ENCODE measurements around the gene GDPD5.

GDPD5 gene

GRCh38 chr11:75533896-75534258 lies 8.1 kb upstream of the GDPD5 start:
- no peak overlapping the region for H3K4me3 ChIP-seq (ENCODE audit: low read length)
- no peak for DNase-seq (ENCODE audit: low read depth)
- TF ChIP-seq, protein P1, sequence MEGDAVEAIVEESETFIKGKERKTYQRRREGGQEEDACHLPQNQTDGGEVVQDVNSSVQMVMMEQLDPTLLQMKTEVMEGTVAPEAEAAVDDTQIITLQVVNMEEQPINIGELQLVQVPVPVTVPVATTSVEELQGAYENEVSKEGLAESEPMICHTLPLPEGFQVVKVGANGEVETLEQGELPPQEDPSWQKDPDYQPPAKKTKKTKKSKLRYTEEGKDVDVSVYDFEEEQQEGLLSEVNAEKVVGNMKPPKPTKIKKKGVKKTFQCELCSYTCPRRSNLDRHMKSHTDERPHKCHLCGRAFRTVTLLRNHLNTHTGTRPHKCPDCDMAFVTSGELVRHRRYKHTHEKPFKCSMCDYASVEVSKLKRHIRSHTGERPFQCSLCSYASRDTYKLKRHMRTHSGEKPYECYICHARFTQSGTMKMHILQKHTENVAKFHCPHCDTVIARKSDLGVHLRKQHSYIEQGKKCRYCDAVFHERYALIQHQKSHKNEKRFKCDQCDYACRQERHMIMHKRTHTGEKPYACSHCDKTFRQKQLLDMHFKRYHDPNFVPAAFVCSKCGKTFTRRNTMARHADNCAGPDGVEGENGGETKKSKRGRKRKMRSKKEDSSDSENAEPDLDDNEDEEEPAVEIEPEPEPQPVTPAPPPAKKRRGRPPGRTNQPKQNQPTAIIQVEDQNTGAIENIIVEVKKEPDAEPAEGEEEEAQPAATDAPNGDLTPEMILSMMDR (conservative IDR thresholded peaks at IDR 0.05; ENCODE audit: low read length): no peak

GRCh38 chr11:75532200-75533048 lies 6.7 kb upstream of the GDPD5 start:
- DNase-seq (ENCODE audit: low read depth): peak; percentile 33
- no peak overlapping the region for H3K4me3 ChIP-seq (ENCODE audit: low read length)
- TF ChIP-seq, protein P1 (conservative IDR thresholded peaks at IDR 0.05; ENCODE audit: low read length): peak; percentile 95

DNA sequence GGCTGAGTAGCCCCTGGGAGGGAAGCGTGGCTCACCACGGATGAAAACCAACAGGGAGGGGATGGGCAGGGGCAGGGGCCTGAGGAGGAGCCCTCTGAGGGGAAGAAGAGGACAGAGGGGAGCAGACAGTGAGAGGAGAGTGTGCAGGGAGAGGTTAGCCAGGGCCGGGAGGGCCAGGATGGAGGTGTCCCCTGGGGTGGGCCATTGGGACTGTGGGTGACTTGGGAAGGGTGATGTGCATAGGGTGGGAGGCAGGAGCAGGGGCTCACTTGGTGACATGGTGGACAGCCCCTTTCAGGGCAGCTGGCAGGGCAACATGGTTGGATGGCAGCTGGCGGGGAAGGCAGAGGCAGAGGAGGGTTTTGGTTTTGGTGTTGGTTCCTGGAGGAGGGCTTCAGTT lies 5.6 kb upstream of the GDPD5 start:
- TF ChIP-seq, protein P1 (conservative IDR thresholded peaks at IDR 0.05; ENCODE audit: low read length): no peak
- H3K4me3 ChIP-seq (ENCODE audit: low read length): no peak overlapping the region
- DNase-seq (ENCODE audit: low read depth): no peak

GRCh38 chr11:75530577-75530976 lies 4.8 kb upstream of the GDPD5 start:
- DNase-seq (ENCODE audit: low read depth): no peak
- no peak overlapping the region for H3K4me3 ChIP-seq (ENCODE audit: low read length)
- TF ChIP-seq, protein P1 (conservative IDR thresholded peaks at IDR 0.05; ENCODE audit: low read length): no peak

GRCh38 chr11:75527938-75528735 lies 2.4 kb upstream of the GDPD5 start:
- DNase-seq (ENCODE audit: low read depth): no peak
- TF ChIP-seq, protein P1 (conservative IDR thresholded peaks at IDR 0.05; ENCODE audit: low read length): no peak
- no peak overlapping the region for H3K4me3 ChIP-seq (ENCODE audit: low read length)

- TF ChIP-seq, protein P1 (conservative IDR thresholded peaks at IDR 0.05; ENCODE audit: low read length): no peak
- no peak for DNase-seq (ENCODE audit: low read depth)
- no peak overlapping the region for H3K4me3 ChIP-seq (ENCODE audit: low read length)
Observed at GRCh38 chr11:75527130-75527529, 1.4 kb upstream of the GDPD5 start.

GRCh38 chr11:75526192-75526541 lies 426 bp upstream of the GDPD5 start:
- TF ChIP-seq, protein P1 (conservative IDR thresholded peaks at IDR 0.05; ENCODE audit: low read length): no peak
- DNase-seq (ENCODE audit: low read depth): no peak
- H3K4me3 ChIP-seq (ENCODE audit: low read length): peak overlapping the region; percentile 72

Data from AG10803 (cell line).